ENCODE measurements around the gene SEMA6D.

DNA sequence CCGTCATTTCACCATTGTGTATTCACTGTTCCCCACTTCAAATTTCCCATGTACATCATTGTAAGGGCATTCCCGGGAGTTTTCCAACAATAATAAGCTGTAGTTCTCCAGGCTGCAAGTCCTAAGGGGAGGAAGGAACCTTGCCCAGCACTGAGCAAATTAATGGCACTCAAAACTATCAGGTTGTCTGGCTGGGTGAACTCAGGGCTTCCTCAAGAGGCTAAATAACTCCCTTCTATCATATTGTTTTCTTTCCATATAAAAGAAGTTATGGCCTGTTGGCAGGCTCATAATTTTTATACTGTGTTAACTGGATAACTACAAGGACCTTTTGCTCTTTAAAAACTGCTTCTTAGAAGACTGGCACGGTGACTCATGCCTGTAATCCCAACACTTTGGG lies 71.4 kb downstream of the SEMA6D start:
- TF ChIP-seq, protein P1, sequence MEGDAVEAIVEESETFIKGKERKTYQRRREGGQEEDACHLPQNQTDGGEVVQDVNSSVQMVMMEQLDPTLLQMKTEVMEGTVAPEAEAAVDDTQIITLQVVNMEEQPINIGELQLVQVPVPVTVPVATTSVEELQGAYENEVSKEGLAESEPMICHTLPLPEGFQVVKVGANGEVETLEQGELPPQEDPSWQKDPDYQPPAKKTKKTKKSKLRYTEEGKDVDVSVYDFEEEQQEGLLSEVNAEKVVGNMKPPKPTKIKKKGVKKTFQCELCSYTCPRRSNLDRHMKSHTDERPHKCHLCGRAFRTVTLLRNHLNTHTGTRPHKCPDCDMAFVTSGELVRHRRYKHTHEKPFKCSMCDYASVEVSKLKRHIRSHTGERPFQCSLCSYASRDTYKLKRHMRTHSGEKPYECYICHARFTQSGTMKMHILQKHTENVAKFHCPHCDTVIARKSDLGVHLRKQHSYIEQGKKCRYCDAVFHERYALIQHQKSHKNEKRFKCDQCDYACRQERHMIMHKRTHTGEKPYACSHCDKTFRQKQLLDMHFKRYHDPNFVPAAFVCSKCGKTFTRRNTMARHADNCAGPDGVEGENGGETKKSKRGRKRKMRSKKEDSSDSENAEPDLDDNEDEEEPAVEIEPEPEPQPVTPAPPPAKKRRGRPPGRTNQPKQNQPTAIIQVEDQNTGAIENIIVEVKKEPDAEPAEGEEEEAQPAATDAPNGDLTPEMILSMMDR (IDR thresholded peaks at IDR 0.05; ENCODE audit: borderline replicate concordance, extremely low read depth, low read length, poor library complexity, severe bottlenecking), result no peak
- no peak for TF ChIP-seq EZH2 (IDR thresholded peaks at IDR 0.05; ENCODE audit: borderline replicate concordance, low read depth, low read length, severe bottlenecking)

All from DND-41 (cell line).